HEK293 (cell line): Measurements from ENCODE around the gene ESR1.

Experiments used
- CTCF ChIP-seq: fragments of 450-650 bp; formaldehyde crosslinking; IDR thresholded peaks from 2 replicates; pipeline ENCODE4 v1.5.1; 2016; ENCODE audit warnings: missing biosample characterization, missing genetic modification characterization
- GLI4 ChIP-seq: fragments of 450-650 bp; formaldehyde crosslinking; IDR thresholded peaks from 2 replicates; pipeline ENCODE4 v1.5.1; 2016; ENCODE audit warnings: missing biosample characterization, missing genetic modification characterization
- KLF10 ChIP-seq: fragments of 450-650 bp; IDR thresholded peaks from 2 replicates; pipeline ENCODE4 v1.5.1; 2018; ENCODE audit warnings: missing biosample characterization, mild to moderate bottlenecking, missing genetic modification characterization
- YY1 ChIP-seq: fragments of 450-650 bp; formaldehyde crosslinking; IDR thresholded peaks from 2 replicates; pipeline ENCODE4 v1.5.1; 2018; ENCODE audit warnings: missing biosample characterization, missing genetic modification characterization
- ZNF121 ChIP-seq: fragments of 450-650 bp; formaldehyde crosslinking; IDR thresholded peaks from 2 replicates; pipeline ENCODE4 v1.5.1; 2016; ENCODE audit warnings: missing biosample characterization, missing genetic modification characterization
- ZNF133 ChIP-seq: fragments of 450-650 bp; formaldehyde crosslinking; IDR thresholded peaks from 2 replicates; pipeline ENCODE4 v1.5.1; 2016; ENCODE audit warnings: missing biosample characterization, missing genetic modification characterization
- ZNF138 ChIP-seq: fragments of 450-650 bp; formaldehyde crosslinking; IDR thresholded peaks from 2 replicates; pipeline ENCODE4 v1.5.1; 2016; ENCODE audit warnings: missing biosample characterization, missing genetic modification characterization, borderline replicate concordance
- ZNF169 ChIP-seq: fragments of 450-650 bp; formaldehyde crosslinking; IDR thresholded peaks from 2 replicates; pipeline ENCODE4 v1.5.1; 2016; ENCODE audit warnings: missing biosample characterization, missing genetic modification characterization
- ZNF280C ChIP-seq: fragments of 450-650 bp; formaldehyde crosslinking; IDR thresholded peaks from 2 replicates; pipeline ENCODE4 v1.5.1; 2016; ENCODE audit warnings: missing biosample characterization, missing genetic modification characterization
- ZNF416 ChIP-seq: fragments of 450-650 bp; formaldehyde crosslinking; IDR thresholded peaks from 2 replicates; pipeline ENCODE4 v1.5.1; 2016; ENCODE audit warnings: missing biosample characterization, missing genetic modification characterization
- ZNF629 ChIP-seq: fragments of 450-650 bp; formaldehyde crosslinking; IDR thresholded peaks from 2 replicates; pipeline ENCODE4 v1.5.1; 2017; ENCODE audit warnings: missing biosample characterization, missing genetic modification characterization
- ZNF645 ChIP-seq: fragments of 450-650 bp; formaldehyde crosslinking; IDR thresholded peaks from 2 replicates; pipeline ENCODE4; 2016; ENCODE audit warnings: missing biosample characterization, missing genetic modification characterization

GRCh38 chr6:152087701-152088100 lies 280.2 kb downstream of the ESR1 start:
- TF ChIP-seq ZNF169 (tag by site-specific recombination): no peak
- no peak for TF ChIP-seq ZNF133 (tag by site-specific recombination)
- TF ChIP-seq YY1 (tag by site-specific recombination): no peak
- TF ChIP-seq ZNF645 (tag by site-specific recombination): no peak
- TF ChIP-seq KLF10: no peak
- no peak for TF ChIP-seq ZNF138 (tag by site-specific recombination)
- no peak for TF ChIP-seq CTCF (tag by site-specific recombination)
- no peak for TF ChIP-seq ZNF416 (tag by site-specific recombination)
- TF ChIP-seq ZNF280C: no peak
- no peak for TF ChIP-seq ZNF121 (tag by site-specific recombination)
- TF ChIP-seq ZNF629 (tag by site-specific recombination): no peak
- TF ChIP-seq GLI4 (tag by site-specific recombination): no peak
